ENCODE measurements around the gene WNT11. TPM values are rescaled to one million over a fixed set of nuclear protein-coding genes. Genes with fewer than 3 reads are reported as not detected.

WNT11 gene
- total RNA-seq, 2 donors from 2014 or later = 1.6 to 6.8 TPM

DNA sequence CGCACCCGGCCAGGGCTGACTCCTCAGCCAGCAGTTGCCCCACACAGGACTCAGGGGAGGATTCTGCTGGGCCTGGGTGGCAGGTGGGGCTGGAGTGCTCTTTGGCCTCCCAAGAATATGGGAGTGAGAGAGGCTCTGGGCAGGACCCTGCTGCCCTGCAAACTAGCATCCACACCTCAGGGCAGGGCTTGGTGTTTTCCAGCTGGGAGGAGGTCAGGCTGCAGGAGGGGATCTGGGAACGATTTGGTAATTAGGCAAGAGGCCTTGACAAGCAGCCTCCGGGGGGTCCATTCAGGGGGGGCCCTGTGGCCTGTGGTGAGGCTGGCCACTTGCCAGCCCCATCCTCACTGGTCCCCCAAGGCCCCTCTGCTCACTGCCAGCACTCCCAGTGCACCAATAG is 35.8 kb downstream of the WNT11 start:
- H3K27me3 ChIP-seq = no peaks in the 10 kb centered on the region
- no peaks in the 10 kb centered on the region for H3K4me1 ChIP-seq
- TF ChIP-seq, protein P1, sequence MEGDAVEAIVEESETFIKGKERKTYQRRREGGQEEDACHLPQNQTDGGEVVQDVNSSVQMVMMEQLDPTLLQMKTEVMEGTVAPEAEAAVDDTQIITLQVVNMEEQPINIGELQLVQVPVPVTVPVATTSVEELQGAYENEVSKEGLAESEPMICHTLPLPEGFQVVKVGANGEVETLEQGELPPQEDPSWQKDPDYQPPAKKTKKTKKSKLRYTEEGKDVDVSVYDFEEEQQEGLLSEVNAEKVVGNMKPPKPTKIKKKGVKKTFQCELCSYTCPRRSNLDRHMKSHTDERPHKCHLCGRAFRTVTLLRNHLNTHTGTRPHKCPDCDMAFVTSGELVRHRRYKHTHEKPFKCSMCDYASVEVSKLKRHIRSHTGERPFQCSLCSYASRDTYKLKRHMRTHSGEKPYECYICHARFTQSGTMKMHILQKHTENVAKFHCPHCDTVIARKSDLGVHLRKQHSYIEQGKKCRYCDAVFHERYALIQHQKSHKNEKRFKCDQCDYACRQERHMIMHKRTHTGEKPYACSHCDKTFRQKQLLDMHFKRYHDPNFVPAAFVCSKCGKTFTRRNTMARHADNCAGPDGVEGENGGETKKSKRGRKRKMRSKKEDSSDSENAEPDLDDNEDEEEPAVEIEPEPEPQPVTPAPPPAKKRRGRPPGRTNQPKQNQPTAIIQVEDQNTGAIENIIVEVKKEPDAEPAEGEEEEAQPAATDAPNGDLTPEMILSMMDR (IDR thresholded peaks at IDR 0.05) = no peak
- no peaks in the 10 kb centered on the region for H3K36me3 ChIP-seq
- H3K27ac ChIP-seq = no peak overlapping the region
- DNase-seq (ENCODE audit: low spot score) = no peak
- no peak overlapping the region for H3K4me3 ChIP-seq
- H3K9me3 ChIP-seq = no peaks in the 10 kb centered on the region

DNA sequence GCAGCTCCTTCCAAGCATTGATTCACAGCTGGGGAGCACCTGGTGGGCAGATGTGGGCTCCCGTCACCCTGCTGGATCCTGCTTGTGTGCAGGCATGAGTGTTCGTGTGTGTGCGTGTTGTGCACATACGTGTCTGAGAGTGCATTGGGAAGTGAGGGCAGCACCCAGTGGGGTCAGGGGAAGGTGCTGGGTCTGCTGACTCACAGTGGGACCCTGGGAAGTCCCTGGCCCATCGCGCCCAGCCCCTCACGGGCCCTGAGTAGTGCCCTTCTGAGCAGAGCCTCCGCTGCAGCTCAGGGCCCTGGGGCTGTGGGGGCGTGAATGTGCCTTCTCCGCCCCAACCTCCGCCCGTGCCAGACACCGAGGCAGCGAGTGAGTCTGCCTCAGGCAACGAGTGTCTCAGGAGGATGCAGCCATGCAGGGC is 36.8 kb downstream of the WNT11 start:
- no peaks in the 10 kb centered on the region for H3K9me3 ChIP-seq
- TF ChIP-seq, protein P1 (IDR thresholded peaks at IDR 0.05) = no peak
- no peaks in the 10 kb centered on the region for H3K36me3 ChIP-seq
- no peak overlapping the region for H3K27ac ChIP-seq
- no peak overlapping the region for H3K4me3 ChIP-seq
- no peak for DNase-seq (ENCODE audit: low spot score)
- H3K4me1 ChIP-seq = no peaks in the 10 kb centered on the region
- no peaks in the 10 kb centered on the region for H3K27me3 ChIP-seq

DNA sequence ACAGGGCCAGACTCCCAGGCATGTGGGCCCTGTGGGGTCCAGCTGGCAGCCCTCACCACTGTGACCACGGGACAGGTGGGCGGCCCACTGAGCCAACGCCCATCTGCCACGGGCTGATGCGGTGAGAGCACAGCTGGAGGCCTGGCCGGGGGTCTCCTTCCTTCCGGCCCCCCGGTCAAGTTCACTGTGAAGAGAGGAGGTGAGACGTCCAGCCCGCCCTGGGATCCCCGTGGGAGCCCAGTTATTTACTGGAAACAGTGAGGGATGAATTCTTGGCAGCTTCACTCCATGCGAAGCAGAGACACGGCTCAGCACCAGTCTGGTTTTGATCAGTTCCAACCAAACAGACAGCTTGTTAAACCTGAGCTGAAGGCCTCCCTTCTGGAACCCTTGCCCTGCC is 38.7 kb downstream of the WNT11 start:
- Histone ChIP-seq H3K27me3 (no peaks in the 10 kb centered on the region), H3K36me3 (no peaks in the 10 kb centered on the region), H3K4me3 (no peak overlapping the region), H3K4me1 (no peaks in the 10 kb centered on the region), H3K9me3 (no peaks in the 10 kb centered on the region), H3K27ac (no peak overlapping the region)
- TF ChIP-seq, protein P1 (IDR thresholded peaks at IDR 0.05) = no peak
- DNase-seq (ENCODE audit: low spot score) = no peak

DNA sequence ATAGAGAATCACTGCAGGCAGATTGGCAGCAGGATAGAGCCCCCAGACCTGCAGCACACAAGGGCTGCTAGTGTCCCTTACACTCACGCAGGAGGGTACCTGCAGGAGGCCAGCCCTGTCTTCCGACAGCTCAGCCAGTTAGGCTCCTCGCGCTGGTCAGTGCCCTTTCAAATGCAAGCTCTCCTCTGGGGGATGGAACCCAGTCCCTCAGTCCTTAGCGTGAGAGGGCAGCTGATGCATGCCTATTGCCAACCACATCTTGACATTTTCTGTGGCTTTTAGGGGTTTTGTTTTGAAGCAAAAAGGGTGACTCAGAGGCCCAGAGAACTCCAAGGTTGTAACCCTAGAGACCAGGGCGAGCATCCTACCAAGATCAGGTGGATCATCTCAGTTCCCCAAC is 40.0 kb downstream of the WNT11 start:
- H3K36me3 ChIP-seq = no peaks in the 10 kb centered on the region
- DNase-seq (ENCODE audit: low spot score) = no peak
- no peaks in the 10 kb centered on the region for H3K9me3 ChIP-seq
- H3K4me1 ChIP-seq = peaks cover 0 to 11% of the 10 kb centered on the region in 2 donors
- TF ChIP-seq, protein P1 (IDR thresholded peaks at IDR 0.05) = no peak
- no peak overlapping the region for H3K27ac ChIP-seq
- H3K4me3 ChIP-seq = no peak overlapping the region
- no peaks in the 10 kb centered on the region for H3K27me3 ChIP-seq

DNA sequence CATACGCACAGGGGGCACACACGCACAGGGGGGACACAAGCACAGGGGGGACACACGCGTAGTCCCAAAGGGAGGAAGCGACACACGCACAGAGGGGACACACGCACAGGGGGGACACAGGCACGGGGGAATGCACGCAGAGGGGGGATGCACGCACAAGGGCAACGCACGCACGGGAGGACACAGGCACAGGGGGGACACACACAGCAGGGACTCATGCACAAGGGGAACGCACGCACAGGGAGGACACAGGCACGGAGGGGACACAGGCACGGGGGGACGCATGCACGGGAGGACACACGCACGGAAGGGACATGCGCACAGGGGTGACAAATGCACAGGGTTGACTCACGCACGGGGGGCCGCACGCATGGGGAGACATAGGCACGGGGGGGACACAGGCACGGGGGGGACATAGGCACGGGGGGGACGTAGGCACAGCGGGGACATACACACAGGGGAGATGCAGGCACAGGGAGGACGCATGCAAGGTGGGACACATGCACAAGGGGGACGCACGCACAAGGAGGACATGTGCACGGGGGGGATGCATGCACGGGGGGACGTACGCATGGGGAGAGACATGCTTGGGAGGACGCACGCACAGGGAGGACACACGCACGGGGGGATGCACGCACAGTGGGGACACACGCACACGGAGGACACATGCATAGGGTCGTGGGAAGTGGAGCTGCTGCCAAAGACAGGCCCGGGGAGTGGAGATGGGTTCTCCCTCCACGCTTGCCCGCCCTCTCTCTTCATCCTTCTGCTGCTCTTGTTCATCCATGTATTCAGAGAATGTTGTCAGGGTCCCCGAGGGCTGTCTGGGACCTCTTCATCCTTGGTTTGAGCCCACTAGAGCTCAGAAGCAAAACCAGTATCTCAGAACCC is 41.2 kb downstream of the WNT11 start:
- TF ChIP-seq, protein P1 (IDR thresholded peaks at IDR 0.05) = no peak
- no peaks in the 10 kb centered on the region for H3K27me3 ChIP-seq
- DNase-seq (ENCODE audit: low spot score) = no peak

More for the DNA sequence above, 41.2 kb downstream of the WNT11 start:
- H3K4me3 ChIP-seq = no peak overlapping the region
- H3K9me3 ChIP-seq = no peaks in the 10 kb centered on the region
- no peak overlapping the region for H3K27ac ChIP-seq
- peaks cover 0 to 18% of the 10 kb centered on the region in 2 donors for H3K4me1 ChIP-seq
- H3K36me3 ChIP-seq = no peaks in the 10 kb centered on the region
